ENCODE data around the gene CSF1R.

CSF1R gene

DNA sequence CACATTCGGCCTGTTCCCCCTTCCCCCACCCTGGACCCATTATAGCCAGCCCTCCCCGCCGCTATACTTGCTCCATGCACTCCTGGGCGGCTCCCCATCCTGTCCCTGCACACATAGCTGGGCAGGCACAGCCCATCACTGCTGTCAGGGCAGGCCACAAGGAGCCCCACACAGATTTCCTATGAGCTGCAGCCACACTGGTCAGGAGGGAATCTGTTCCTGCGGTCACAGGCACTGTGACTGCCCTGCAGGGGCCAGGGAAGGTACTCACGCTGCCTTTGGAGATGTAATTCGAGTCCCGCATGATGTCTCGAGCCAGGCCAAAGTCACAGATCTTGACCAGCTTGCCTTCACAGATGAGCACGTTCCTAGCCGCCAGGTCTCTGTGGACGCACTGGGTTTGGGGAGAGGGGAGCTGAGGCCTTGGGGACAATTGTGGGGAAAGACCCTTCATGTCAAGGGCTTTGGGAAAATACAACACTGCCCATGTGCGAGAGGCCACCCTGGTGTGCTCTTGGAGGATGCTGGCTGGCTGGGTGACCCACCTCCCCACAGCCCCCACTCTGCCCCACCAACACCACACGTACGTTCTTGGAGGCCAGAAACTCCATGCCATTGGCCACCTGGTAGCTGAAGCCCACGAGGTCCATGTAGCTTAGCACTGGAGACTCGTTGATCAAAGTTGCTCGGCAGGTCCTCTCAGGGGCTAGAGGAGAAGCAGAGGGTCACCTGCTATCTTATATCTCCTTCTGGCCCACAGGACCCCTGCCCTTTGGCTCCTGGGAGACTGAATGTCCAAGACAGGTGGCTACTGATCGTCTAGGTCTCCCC, 34.5 kb upstream of the CSF1R start:
- DNase-seq (ENCODE audit: low read depth in 1 of 2, low spot score in 1 of 2): no peak

DNA sequence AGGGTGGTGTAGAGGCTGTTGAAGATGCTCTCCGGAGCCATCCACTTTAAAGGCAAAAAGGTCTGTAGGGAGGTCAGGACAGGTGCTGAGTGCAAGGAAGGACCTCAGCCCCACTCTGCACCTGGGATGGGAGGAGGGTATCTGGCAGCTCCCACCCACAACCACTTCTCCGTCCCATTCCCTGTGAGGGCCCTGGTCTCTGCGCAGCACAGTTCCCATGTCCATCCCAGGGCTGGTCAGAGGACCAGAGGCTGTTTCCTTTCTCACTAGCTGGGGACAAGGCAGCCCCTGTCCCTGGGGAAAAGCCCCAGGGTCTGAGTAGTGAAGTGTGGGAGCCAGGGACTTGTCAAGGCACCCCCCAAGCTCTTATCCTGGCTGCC, 33.7 kb upstream of the CSF1R start:
- DNase-seq (ENCODE audit: low read depth in 1 of 2, low spot score in 1 of 2): no peak

DNA sequence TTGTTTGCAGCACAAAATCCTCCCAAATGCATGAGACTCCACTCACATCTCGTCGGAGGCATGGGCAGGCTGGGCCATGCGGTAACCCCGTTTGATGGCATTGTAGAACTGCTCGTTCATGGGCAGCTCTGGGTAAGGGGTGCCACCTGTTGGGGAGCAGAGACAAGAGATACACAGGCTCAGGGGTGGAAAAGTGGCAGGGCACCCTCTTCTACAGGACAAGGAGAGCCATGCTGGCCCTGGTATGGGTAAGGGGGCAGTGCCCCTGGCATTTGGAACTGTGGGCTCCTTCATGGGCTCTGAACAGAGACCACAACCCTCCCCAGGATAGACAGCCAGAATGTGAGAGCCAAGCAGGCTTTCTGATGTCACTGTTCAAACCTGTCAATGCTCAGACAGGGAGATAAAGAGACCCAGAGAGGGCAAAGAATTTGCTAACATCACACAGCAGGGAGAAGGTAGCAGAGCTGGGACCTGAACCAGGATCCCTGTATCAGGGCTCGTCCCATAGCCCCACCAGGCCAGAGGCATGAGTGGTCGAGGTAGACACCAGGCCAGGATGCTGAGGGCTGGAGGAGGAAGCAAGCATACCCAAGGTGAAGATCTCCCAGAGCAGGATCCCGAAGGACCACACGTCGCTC, 33.2 kb upstream of the CSF1R start:
- DNase-seq (ENCODE audit: low read depth in 1 of 2, low spot score in 1 of 2): no peak

DNA sequence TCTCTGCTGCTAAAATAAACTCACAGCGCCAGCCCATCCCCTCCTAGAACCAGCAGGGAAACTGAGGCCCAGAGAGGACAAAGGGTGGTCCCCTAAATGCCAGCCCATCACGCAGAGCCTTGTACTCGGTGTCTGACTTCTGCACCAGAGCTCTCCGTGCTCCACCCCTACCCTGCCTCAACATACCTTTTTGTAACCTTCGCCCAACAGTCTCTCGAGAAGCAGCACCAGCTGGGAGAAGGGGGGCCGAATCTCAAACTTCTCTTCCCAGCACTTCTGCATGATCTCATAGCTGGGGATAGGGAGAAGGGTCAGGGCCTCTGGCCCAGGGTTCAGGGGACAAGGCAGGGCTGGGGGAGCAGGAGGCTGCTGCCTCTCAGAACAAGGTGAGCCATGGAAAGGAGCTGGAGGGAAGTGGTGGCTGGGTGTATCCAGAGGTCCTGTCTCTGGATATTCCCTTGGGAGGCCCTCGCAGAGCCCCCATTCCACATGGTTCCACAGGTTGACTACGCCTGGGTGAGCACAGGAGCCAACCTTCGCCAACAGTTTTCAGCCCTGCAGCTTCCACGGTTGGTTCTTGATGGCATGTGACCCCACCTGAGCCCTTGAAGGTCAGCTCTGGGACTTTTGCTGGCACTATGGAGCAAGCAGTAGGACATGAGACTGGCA, 32.3 kb upstream of the CSF1R start:
- no peak for DNase-seq (ENCODE audit: low read depth in 1 of 2, low spot score in 1 of 2)

DNA sequence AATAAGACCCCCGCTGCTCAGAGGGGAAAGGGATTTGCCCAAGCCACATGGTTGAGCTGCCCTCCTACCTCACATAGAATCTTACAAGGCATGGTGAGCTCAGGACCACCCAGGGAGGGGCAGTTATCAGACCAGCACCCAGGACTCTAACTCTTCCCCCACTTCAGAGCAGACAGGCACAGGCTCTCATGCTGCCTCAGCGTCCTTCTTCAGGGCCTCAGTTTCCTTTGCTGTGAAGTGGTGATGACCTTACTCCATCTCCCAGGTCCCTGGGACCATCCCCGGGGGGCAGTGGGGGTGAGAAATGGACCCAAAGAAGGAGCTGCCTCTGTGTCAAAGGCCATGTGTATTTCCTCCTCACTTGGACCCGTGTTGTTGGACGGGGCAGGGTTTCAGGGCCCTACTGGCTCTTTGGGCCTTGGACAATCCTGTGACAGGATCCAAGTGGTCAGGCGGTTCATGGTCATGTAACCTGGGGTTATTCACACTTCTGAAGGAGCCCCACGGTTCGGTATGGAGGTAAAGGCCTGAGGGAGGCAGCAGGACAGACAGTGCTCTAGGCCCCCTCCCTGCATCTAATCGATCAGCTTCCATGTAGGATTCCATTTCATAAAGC, 31.7 kb upstream of the CSF1R start:
- DNase-seq (ENCODE audit: low read depth in 1 of 2, low spot score in 1 of 2): no peak

DNA sequence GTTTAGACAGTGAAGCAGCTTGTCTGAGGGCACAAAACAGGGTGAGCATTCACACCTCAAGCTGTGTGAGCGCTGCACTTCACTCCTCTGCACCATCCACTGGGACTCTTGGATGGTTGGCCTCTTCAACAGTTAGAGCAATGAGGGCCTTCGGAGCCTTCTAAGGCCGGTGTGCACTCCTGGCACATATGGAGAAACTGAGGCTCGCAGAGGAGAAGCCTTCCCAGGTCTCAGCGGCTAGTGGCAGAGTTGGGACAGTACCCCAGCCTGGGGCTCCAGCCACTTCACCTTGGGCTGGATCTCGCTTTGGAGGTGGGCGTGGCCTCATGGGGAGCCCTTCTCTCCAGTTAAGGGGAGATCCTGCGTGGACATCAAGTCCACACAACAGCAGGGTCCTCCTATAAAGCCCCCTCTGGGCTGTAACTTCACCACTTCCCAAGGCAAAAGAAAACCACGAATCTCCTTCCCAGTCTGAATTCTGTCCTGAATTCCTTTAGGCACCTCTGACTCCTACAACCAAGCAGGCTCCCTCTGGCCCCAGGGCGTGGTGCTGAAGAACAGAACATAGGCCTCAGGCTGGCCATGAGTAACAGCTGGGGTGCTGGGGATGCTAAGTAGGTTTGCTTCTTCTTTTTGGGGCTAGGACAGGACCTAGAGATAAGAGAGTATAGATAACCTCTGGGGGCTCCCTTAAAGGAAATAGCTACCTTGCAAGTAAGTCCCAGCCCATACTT, 30.5 kb upstream of the CSF1R start:
- DNase-seq (ENCODE audit: low read depth in 1 of 2, low spot score in 1 of 2): no peak

DNA sequence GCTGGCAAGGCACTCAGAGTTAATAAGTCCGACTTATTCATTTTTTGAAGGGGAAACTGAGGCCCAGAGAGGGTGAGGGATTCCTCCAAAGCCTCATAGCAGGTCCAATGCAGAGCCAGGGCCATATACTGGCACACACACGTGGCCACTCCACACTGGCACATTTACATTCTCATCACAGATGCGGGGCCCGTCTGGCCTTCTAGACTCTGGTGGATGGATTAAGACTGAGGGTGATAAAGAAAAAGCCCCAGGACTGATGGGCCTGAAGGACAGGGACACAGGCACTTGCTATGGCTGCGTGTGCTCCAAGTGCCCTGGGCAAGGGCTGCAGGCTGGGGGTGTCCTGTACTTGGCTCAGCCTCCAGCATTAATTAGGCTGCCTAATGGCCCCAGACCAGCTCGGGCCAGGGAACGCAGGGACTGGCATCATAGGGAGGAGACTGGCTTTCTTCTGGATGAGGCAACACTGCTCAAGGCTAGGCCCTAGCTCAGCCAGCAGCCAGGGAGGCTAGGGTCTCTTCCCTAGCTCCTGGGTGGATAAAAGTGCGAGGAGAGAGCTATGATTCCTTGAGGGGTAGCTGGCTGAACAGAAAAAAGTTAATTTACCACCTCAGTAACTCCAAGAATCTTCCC, 28.5 kb upstream of the CSF1R start:
- no peak for DNase-seq (ENCODE audit: low read depth in 1 of 2, low spot score in 1 of 2)

DNA sequence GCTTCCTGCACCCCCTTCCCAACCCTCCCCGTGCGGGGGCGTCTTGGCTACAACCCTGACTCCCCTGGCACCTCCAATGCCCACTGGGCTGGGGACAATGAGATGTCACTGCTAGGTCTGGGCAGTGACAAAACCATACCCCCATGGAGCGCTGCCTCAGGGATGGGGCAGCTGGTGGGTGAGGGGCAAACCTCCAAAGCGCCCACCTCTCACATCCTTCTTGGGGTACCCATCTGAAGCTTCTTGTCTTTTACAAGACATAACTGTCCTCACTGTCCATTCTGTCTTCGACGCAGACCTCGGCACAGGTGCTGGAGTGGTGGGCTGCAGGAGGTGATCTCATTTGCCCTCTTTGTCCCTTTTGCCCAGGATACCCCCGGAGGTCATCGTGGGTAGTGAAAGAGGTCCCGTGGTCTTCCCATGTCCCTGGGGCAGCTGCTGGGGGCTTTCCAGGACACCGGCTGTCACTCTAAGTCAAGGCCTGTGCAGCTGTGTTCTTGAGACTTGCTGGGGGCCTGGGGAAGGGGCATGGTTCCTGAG, 27.8 kb upstream of the CSF1R start:
- no peak for DNase-seq (ENCODE audit: low read depth in 1 of 2, low spot score in 1 of 2)

DNA sequence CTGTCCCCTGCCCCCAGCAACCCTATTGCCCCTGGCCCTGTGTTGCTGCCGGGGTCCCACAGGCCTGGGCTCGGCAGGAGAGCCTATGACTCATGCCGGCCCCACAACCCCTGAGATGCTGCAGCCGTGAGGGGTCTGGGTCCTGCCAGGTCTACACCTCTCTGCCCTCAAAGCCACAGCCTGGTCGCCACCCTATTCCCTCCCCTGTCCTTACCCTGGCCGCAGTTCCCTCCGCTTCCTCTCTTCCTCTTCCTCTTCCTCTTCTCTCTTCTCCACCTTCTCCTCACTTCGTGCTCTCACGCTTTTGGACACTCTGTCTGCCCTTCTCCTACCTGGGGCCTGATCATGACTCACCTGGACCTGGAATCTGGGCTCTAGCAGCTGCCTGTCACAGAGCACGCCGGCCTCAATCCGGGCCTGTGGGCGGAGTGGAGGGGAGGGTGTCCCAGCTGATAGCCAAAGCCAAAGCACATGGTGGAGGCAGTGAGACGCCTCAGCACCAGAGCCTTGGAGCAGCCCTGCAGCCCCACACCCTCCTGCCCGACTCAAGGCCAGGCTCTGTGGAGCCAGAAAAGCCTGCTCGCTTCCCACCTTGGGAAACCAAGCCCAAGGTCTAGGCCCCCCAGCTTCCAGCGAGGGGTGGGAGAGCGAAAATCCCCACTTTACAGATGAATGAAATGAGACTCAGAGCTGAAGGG, 26.8 kb upstream of the CSF1R start:
- no peak for DNase-seq (ENCODE audit: low read depth in 1 of 2, low spot score in 1 of 2)

DNA sequence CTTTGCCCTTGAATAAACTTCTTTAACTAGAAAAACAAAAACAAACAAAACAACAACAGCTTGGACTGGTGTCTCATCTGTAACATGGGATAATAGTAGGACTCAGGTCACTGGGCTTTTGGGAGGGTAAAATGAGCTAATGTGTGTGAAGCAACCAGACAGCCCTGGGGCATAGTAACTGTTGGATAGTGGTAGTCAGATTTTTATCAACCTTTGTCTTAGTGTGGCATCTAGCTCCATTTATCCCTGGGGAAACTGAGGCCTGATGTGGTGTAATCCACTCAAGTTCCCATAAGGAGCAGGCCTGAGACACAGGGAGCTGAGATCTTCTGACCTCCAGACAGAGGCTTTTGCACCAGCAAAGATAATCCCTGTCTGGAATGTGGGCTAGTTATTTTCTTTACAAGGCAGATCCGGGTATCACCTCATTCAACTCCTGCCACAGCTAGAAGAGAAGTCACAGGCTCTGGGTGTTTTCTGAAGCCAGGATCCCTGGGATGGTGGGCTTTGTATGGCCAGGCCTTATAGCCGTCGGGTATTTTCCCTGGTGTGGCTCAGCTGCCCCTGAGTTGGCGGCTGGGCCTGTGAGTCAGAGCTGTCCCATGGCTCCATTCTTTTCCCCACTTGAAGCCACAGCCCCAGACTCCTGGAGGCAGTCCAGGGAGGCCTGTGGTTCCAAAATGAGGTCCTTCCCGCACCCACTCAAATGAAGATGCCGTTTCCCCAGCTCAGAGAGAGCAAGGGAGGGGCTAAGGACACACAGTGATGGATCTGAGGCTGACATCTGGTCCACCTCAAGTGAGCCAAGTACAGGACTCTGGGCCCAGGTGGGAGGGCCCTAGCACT, 26.1 kb upstream of the CSF1R start:
- no peak for DNase-seq (ENCODE audit: low read depth in 1 of 2, low spot score in 1 of 2)

DNA sequence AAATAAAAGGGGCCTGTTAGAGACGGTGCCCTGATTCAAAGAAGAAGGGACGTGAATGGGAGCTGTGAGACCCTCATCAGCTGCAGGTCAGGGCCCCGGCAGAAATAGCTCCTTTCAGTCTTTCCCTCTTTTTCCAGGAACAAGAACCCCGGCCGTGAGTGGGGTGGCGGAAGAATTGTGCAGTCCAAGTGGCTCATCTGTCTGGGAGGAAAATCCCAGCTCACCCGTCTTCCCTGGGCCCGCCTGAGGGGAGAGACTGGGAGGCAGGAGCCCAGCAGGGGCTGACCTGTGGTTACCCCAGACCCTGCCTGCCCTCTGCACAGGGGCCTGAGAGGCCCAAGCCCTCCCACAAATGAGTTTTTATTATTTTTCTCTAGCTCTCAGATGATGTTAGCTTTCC, 24.8 kb upstream of the CSF1R start:
- no peak for DNase-seq (ENCODE audit: low read depth in 1 of 2, low spot score in 1 of 2)

DNA sequence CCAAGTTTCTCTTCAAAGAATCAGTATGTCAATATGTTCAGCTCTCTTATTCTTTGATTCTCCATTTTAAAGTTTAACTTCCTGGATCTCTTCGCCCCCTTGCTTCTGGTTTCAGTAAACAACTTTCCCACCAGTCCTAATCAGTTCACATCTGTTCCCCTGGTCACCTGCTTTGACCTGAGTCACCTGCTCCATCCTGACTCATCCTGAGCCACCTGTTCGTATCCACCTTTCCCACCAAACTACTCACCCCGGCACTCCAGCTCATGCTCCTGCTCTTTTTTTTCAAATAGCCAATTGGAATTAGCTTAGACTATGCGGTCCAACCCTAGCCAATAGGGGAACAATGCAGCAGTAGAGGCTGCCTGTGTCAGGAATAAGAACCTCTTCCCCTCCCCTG, 23.6 kb upstream of the CSF1R start:
- no peak for DNase-seq (ENCODE audit: low read depth in 1 of 2, low spot score in 1 of 2)

DNA sequence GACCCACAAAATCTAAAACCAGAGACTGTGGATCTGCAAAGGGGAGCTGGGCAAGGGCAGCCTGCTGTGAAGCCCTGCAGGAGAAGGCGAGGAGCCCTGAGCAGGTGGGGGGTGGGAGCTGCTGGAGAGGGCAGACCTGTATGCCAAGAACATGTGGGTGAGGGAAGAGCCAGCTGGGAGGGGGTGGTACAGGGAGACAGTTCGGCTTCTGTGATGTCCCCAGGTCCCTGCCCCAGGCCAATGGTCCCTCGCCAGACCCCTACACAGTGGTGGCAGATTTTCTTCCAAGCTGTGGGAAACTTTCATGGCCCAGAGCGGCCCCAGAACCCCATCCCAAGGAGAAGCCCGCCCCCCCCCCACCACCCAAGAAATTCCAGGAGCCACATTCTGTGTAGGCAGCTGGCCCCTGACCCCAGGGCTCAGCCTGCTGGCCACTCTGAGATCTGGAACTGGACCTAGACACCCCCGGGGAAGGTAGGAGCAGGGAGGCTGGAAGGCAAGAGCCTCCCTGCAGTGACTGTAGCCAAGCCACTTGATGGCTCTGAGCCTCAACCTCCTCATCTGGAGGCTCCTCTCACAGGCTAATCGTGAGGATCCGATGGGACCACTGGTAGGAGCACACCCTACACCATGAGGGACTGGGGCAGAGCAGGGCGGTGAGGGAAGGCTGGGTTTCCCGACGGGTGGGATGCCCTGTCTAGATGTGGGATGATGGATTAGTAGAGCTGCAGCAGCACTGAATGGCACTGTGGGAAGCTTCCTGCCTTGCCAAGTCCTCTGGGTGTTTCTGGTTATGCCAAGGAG, 22.6 kb upstream of the CSF1R start:
- no peak for DNase-seq (ENCODE audit: low read depth in 1 of 2, low spot score in 1 of 2)

DNA sequence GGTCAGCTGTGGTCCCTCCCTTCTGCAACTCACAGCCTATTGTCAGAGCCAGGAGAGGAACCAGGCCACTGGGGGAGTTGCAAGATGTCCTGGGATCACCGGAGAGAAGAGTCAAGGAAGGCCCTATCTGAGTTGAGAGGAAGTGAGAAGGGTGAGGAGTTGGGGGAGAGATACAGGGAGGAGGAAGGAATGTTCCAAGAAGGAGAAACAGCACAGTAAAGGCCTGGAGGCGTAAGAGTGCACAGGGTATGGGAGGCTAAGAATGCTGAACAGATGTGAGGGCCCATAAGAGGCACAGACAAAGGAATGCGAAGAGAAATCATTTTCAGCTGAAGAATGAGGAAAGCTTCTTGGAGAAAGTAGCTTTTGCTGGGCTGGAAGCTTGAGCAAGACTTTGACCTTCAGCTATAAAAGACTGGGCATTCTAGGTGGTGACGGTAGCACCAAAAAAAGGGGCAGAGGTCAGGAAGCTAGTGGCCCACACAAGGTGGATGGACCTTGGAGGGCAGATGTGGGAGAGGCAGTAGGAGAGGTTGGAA, 21.6 kb upstream of the CSF1R start:
- no peak for DNase-seq (ENCODE audit: low read depth in 1 of 2, low spot score in 1 of 2)

DNA sequence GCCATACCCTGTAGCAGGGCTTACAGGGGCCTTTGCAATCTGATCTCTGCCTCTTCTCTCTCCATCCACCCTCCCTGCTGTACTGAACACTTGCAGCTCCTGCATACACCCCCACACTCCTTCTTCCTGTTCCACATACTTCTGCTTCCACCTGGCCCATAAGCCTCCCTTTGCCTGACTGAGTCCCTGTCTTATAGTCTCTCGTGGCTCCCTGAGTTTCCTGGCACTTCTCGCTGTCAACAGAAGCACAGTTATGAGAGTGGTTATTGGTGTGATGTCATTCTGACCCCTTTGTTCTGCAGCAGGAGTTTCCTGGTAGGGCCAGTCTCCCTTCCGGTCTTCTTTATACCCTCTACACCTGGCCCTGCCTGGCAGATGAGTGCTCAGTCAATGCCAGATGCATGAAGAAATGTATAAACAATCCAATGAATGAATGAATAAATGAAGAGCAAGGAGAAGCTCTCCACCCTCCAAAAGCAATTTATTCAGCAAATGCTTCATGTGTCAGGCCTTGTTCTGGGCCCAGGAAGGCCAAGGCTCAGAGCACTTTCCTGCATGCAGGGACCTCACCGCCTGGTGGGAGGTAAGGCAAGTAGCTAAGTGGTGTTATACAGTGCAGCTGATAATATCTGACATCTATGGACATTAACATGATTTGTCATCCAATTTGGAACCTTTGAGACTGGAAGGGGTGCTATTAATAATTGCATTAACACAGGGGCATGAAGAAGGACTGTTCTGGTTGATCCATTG, 20.5 kb upstream of the CSF1R start:
- DNase-seq (ENCODE audit: low read depth in 1 of 2, low spot score in 1 of 2): no peak

DNA sequence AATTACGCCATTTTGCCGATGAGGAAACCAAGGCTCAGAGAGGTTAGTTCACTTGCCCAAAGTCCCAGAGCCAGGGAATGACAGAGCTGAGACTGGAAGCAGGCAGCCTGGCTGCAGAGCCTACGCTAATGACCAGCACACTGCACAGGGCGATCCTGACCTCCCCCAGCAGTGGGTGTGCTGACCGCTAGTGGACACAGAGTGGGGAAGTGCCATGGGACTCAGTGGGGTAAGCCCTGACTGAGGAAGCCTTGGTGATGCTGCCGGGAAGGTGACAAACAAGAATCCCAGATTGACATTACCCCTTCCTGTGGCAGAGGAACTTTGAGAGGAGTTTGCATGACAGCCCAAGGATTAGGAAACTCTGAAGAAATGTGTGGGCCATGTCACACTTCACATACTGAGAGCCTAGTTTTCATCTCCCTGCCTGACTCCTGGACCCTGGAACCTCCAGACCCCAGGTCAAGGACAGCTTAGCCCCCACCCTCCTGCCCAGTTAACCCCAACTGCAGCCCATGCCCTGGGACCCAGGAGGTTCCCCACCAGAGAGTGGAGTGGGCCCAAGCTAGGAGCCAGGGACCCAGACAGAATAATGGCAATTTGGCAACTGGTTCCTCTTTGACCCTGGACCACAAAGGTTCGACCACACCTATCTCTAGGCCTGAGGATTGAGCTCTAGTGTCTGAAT, 19.7 kb upstream of the CSF1R start:
- no peak for DNase-seq (ENCODE audit: low read depth in 1 of 2, low spot score in 1 of 2)

DNA sequence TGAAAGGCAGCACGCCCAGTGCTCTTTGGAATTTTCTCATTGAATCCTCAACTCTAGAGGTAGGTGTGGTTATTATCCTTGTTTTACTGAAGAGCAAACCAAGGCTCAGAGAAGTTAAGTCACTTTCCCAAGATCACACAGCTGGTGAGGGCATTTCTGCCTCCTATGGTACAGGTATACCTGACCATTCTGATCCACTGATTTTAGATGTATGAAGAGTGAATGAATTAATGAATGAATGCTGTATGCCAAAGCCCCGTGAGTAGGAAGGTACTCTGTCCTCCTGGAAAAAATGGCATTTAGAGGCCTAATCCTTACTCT, 18.2 kb upstream of the CSF1R start:
- DNase-seq (ENCODE audit: low read depth in 1 of 2, low spot score in 1 of 2): no peak
